H1 (cell line): Measurements from ENCODE around the gene AIFM1.

Experiments
- BRCA1 ChIP-seq: IDR thresholded peaks from 2 replicates; pipeline ENCODE4 v1.6.1; 2012; ENCODE audit warnings: low read depth, low read length, improper control_type of control experiment
- CREB1 ChIP-seq: IDR thresholded peaks from 2 replicates; pipeline ENCODE4 v1.6.1; 2012; ENCODE audit warnings: inconsistent platforms
- MAX ChIP-seq: IDR thresholded peaks from 2 replicates; pipeline ENCODE4 v1.6.1; 2012; ENCODE audit warnings: inconsistent platforms
- TAF1 ChIP-seq: IDR thresholded peaks from 2 replicates; pipeline ENCODE4 v1.6.1; 2011; ENCODE audit warnings: mild to moderate bottlenecking, low read depth, low read length
- TF ChIP-seq, protein P1 (sequence below), 3 experiments: IDR thresholded peaks; 1 replicate in 2 of 3; 2 replicates in 1 of 3; pipeline versions ENCODE4 v1.5.1 to v1.6.1; 2011; ENCODE audit warnings: low read length in 3 of 3, mild to moderate bottlenecking in 3 of 3, inconsistent platforms in 2 of 3, low read depth in 1 of 3, moderate library complexity in 1 of 3; ENCODE audit not compliant: insufficient read depth in 1 of 3; ENCODE audit errors: control extremely low read depth in 1 of 3

DNA sequence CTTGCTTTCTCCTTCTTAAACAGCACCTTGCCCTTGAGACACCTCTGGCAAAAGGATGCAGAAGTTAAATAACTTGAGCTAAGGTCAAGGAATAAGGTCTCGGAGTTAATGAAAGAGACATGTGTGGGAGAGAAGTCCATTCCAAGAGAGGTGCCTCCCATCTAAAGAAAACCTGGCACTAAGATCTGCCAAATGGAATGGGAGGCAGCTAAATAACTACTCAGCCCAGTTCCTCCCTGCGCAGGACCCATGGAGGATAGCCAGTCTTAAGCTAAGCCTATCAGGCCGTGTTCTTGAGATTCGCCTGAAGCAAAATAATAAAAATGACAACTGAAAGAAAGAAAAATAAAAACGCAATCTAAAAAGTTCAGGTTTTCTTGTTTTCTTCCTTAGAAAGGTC lies 34.7 kb downstream of the AIFM1 start:
- TF ChIP-seq, protein P1, sequence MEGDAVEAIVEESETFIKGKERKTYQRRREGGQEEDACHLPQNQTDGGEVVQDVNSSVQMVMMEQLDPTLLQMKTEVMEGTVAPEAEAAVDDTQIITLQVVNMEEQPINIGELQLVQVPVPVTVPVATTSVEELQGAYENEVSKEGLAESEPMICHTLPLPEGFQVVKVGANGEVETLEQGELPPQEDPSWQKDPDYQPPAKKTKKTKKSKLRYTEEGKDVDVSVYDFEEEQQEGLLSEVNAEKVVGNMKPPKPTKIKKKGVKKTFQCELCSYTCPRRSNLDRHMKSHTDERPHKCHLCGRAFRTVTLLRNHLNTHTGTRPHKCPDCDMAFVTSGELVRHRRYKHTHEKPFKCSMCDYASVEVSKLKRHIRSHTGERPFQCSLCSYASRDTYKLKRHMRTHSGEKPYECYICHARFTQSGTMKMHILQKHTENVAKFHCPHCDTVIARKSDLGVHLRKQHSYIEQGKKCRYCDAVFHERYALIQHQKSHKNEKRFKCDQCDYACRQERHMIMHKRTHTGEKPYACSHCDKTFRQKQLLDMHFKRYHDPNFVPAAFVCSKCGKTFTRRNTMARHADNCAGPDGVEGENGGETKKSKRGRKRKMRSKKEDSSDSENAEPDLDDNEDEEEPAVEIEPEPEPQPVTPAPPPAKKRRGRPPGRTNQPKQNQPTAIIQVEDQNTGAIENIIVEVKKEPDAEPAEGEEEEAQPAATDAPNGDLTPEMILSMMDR (IDR thresholded peaks at IDR 0.05; ENCODE audit: control extremely low read depth in 1 of 3, insufficient read depth in 1 of 3, low read depth in 1 of 3, low read length in 3 of 3), result no peak
- no peak for TF ChIP-seq CREB1
- TF ChIP-seq TAF1, result no peak
- TF ChIP-seq BRCA1, result no peak
- no peak for TF ChIP-seq MAX
